Activated CD4-positive, alpha-beta T cell treated with anti-CD3 and anti-CD28 coated beads, Interleukin-2, amount 10 ng/mL, durations not matched to agents 7 days and 5 days (primary cell): ENCODE results near the gene ERICH2. TPM values are rescaled to one million over a fixed set of nuclear protein-coding genes. Genes with fewer than 3 reads are reported as not detected.
A peak's percentile ranks its signal among the peaks of the same experiment; 100 is the strongest.

Source experiments
- CTCF ChIA-PET: fragments of 350-600 bp; sonication (Branson Sonifier 250); formaldehyde crosslinking; loops from one replicate; lab custom pipeline; 2021; ENCODE audit warnings: antibody characterized with exemption; lab: Charles Lee
- POLR2A ChIA-PET: fragments of 350-600 bp; sonication (Branson Sonifier 250); formaldehyde crosslinking; loops from one replicate; lab custom pipeline; 2021; ENCODE audit warnings: antibody characterized with exemption; lab: Charles Lee
- DNase-seq: peaks from one replicate; pipeline ENCODE4 v3.0.0-alpha.2; 2020
- H3K27ac Mint-ChIP-seq: one replicate; pipeline ENCODE4 v1.8.0; 2021; ENCODE audit warnings: mild to moderate bottlenecking, moderate library complexity, mixed read lengths
- H3K27me3 Mint-ChIP-seq: one replicate; pipeline ENCODE4 v1.8.0; 2021; ENCODE audit warnings: mixed read lengths
- H3K36me3 Mint-ChIP-seq: one replicate; pipeline ENCODE4 v1.8.0; 2021; ENCODE audit warnings: low read depth, mixed read lengths
- H3K4me1 Mint-ChIP-seq: one replicate; pipeline ENCODE4 v1.8.0; 2021; ENCODE audit warnings: mixed read lengths
- H3K4me3 Mint-ChIP-seq: one replicate; pipeline ENCODE4 v1.8.0; 2021; ENCODE audit warnings: mild to moderate bottlenecking, moderate library complexity, mixed read lengths
- H3K9me3 Mint-ChIP-seq: one replicate; pipeline ENCODE4 v1.8.0; 2021; ENCODE audit warnings: mixed read lengths
- total RNA-seq, 2 experiments: library from RNA; stranded (reverse); gene quantifications; one replicate each; pipeline ENCODE4 v1.2.3, GENCODE V29; 2021

Gene ERICH2
- total RNA-seq, 2 experiments from 2014 or later = not detected

- H3K4me3 Mint-ChIP-seq = peak overlapping the region; percentile 72
- POLR2A ChIA-PET = no interaction called here
- CTCF ChIA-PET = interaction anchor here (1.2 kb wide), 1 partner anchor 41 kb away, joined by 4 read pairs; no protein-coding TSS in a partner anchor
- H3K9me3 Mint-ChIP-seq = no peaks in the 10 kb centered on the region
- no peaks in the 10 kb centered on the region for H3K36me3 Mint-ChIP-seq
- H3K27ac Mint-ChIP-seq = no peak overlapping the region
- DNase-seq = no peak
- H3K27me3 Mint-ChIP-seq = peaks cover 33% of the 10 kb centered on the region
- H3K4me1 Mint-ChIP-seq = peaks cover 15% of the 10 kb centered on the region
Measured at GRCh38 chr2:170771421-170771937, 1.3 kb downstream of the ERICH2 start.

- Mint-ChIP-seq H3K27ac (no peak overlapping the region), H3K27me3 (peaks cover 33% of the 10 kb centered on the region), H3K4me3 (no peak overlapping the region), H3K9me3 (no peaks in the 10 kb centered on the region), H3K4me1 (peaks cover 12% of the 10 kb centered on the region), H3K36me3 (no peaks in the 10 kb centered on the region)
- ChIA-PET POLR2A (no interaction called here), CTCF (interaction anchor here (1.2 kb wide), 1 partner anchor 40 kb away, joined by 4 read pairs; no protein-coding TSS in a partner anchor)
- DNase-seq = no peak
Measured at GRCh38 chr2:170772295-170772694, 2.1 kb downstream of the ERICH2 start.

- DNase-seq = no peak
- H3K4me3 Mint-ChIP-seq = no peak overlapping the region
- H3K4me1 Mint-ChIP-seq = peaks cover 12% of the 10 kb centered on the region
- no peaks in the 10 kb centered on the region for H3K36me3 Mint-ChIP-seq
- no peak overlapping the region for H3K27ac Mint-ChIP-seq
- peaks cover 45% of the 10 kb centered on the region for H3K27me3 Mint-ChIP-seq
- ChIA-PET CTCF (interaction anchor here (1.7 kb wide), 1 partner anchor 365 kb away, joined by 3 read pairs; no protein-coding TSS in a partner anchor), POLR2A (no interaction called here)
- H3K9me3 Mint-ChIP-seq = no peaks in the 10 kb centered on the region
Measured at GRCh38 chr2:170774074-170774473, 3.9 kb downstream of the ERICH2 start.

GRCh38 chr2:170778900-170779299 lies 8.7 kb downstream of the ERICH2 start:
- Mint-ChIP-seq H3K4me3 (no peak overlapping the region), H3K27me3 (peaks cover 34% of the 10 kb centered on the region), H3K4me1 (no peaks in the 10 kb centered on the region), H3K36me3 (no peaks in the 10 kb centered on the region), H3K27ac (no peak overlapping the region), H3K9me3 (no peaks in the 10 kb centered on the region)
- CTCF ChIA-PET = no interaction called here
- no peak for DNase-seq
- POLR2A ChIA-PET = no interaction called here

- no peak for DNase-seq
- H3K27me3 Mint-ChIP-seq = peaks cover 32% of the 10 kb centered on the region
- ChIA-PET POLR2A (no interaction called here), CTCF (no interaction called here)
- H3K4me1 Mint-ChIP-seq = no peaks in the 10 kb centered on the region
- H3K27ac Mint-ChIP-seq = no peak overlapping the region
- H3K9me3 Mint-ChIP-seq = no peaks in the 10 kb centered on the region
- no peak overlapping the region for H3K4me3 Mint-ChIP-seq
- H3K36me3 Mint-ChIP-seq = no peaks in the 10 kb centered on the region
Measured at GRCh38 chr2:170779304-170779703, 9.1 kb downstream of the ERICH2 start.

GRCh38 chr2:170782673-170783072 lies 12.5 kb downstream of the ERICH2 start:
- Mint-ChIP-seq H3K36me3 (no peaks in the 10 kb centered on the region), H3K27ac (no peak overlapping the region), H3K4me3 (no peak overlapping the region), H3K27me3 (peaks cover 40% of the 10 kb centered on the region), H3K4me1 (no peaks in the 10 kb centered on the region), H3K9me3 (no peaks in the 10 kb centered on the region)
- POLR2A ChIA-PET = no interaction called here
- CTCF ChIA-PET = no interaction called here
- no peak for DNase-seq

- Mint-ChIP-seq H3K36me3 (no peaks in the 10 kb centered on the region), H3K4me1 (no peaks in the 10 kb centered on the region), H3K27ac (no peak overlapping the region), H3K27me3 (peaks cover 36% of the 10 kb centered on the region), H3K9me3 (no peaks in the 10 kb centered on the region), H3K4me3 (no peak overlapping the region)
- no peak for DNase-seq
- CTCF ChIA-PET = interaction anchor here (1.2 kb wide), 1 partner anchor 49 kb away, joined by 3 read pairs; no protein-coding TSS in a partner anchor
- POLR2A ChIA-PET = no interaction called here
Measured at GRCh38 chr2:170783549-170783948, 13.4 kb downstream of the ERICH2 start.

GRCh38 chr2:170798996-170799395 lies 28.8 kb downstream of the ERICH2 start:
- ChIA-PET CTCF (no interaction called here), POLR2A (no interaction called here)
- Mint-ChIP-seq H3K4me3 (no peak overlapping the region), H3K27me3 (peaks cover 21% of the 10 kb centered on the region), H3K9me3 (no peaks in the 10 kb centered on the region), H3K36me3 (no peaks in the 10 kb centered on the region), H3K27ac (no peak overlapping the region), H3K4me1 (no peaks in the 10 kb centered on the region)
- DNase-seq = no peak

GRCh38 chr2:170806548-170806947 lies 36.4 kb downstream of the ERICH2 start:
- DNase-seq = no peak
- Mint-ChIP-seq H3K9me3 (no peaks in the 10 kb centered on the region), H3K36me3 (no peaks in the 10 kb centered on the region), H3K27ac (no peak overlapping the region), H3K4me1 (no peaks in the 10 kb centered on the region), H3K27me3 (peaks cover 10% of the 10 kb centered on the region), H3K4me3 (no peak overlapping the region)
- POLR2A ChIA-PET = no interaction called here
- CTCF ChIA-PET = interaction anchor here (1.4 kb wide), 1 partner anchor 482 kb away, joined by 4 read pairs; no protein-coding TSS in a partner anchor

GRCh38 chr2:170812710-170813600 lies 42.8 kb downstream of the ERICH2 start:
- H3K4me1 Mint-ChIP-seq = peaks cover 40% of the 10 kb centered on the region
- DNase-seq = peak; percentile 54
- ChIA-PET POLR2A (interaction anchor here (0.6 kb wide), 2 partner anchors 387 to 468 kb away, joined by 3 to 4 read pairs; no protein-coding TSS in a partner anchor), CTCF (interaction anchor here (0.6 to 3.4 kb wide), 14 partner anchors 9 to 489 kb away, joined by 3 to 10 read pairs (median 4); partner anchors contain the start of genes ERICH2 and SP5)
- no peaks in the 10 kb centered on the region for H3K9me3 Mint-ChIP-seq
- no peaks in the 10 kb centered on the region for H3K36me3 Mint-ChIP-seq
- peaks cover 58% of the 10 kb centered on the region for H3K27me3 Mint-ChIP-seq
- H3K27ac Mint-ChIP-seq = no peak overlapping the region
- H3K4me3 Mint-ChIP-seq = no peak overlapping the region

- no peaks in the 10 kb centered on the region for H3K36me3 Mint-ChIP-seq
- no peak overlapping the region for H3K27ac Mint-ChIP-seq
- peaks cover 67% of the 10 kb centered on the region for H3K27me3 Mint-ChIP-seq
- CTCF ChIA-PET = interaction anchor here (1.1 to 3.4 kb wide), 7 partner anchors 8 to 578 kb away, joined by 3 to 10 read pairs (median 5); no protein-coding TSS in a partner anchor
- DNase-seq = peak; percentile 40
- POLR2A ChIA-PET = interaction anchor here (0.6 kb wide), 1 partner anchor 476 kb away, joined by 4 read pairs; no protein-coding TSS in a partner anchor
- H3K4me3 Mint-ChIP-seq = peak overlapping the region; percentile 6
- H3K4me1 Mint-ChIP-seq = peaks cover 47% of the 10 kb centered on the region
- H3K9me3 Mint-ChIP-seq = no peaks in the 10 kb centered on the region
Measured at GRCh38 chr2:170813611-170814532, 43.7 kb downstream of the ERICH2 start.
